ENCODE data around the gene FCN1. TPM values are rescaled to one million over a fixed set of nuclear protein-coding genes. Genes with fewer than 3 reads are reported as not detected.

FCN1 gene
- total RNA-seq, 4 donors from 2014 or later, result 1.3 to 27.0 (median 10.9) TPM

- DNase-seq (ENCODE audit: low spot score) (no peak), ATAC-seq (ENCODE audit: low FRiP score) (no peak)
- TF ChIP-seq, protein P1, sequence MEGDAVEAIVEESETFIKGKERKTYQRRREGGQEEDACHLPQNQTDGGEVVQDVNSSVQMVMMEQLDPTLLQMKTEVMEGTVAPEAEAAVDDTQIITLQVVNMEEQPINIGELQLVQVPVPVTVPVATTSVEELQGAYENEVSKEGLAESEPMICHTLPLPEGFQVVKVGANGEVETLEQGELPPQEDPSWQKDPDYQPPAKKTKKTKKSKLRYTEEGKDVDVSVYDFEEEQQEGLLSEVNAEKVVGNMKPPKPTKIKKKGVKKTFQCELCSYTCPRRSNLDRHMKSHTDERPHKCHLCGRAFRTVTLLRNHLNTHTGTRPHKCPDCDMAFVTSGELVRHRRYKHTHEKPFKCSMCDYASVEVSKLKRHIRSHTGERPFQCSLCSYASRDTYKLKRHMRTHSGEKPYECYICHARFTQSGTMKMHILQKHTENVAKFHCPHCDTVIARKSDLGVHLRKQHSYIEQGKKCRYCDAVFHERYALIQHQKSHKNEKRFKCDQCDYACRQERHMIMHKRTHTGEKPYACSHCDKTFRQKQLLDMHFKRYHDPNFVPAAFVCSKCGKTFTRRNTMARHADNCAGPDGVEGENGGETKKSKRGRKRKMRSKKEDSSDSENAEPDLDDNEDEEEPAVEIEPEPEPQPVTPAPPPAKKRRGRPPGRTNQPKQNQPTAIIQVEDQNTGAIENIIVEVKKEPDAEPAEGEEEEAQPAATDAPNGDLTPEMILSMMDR (IDR thresholded peaks at IDR 0.05), result no peak
Observed at GRCh38 chr9:134884492-134884891, 33.2 kb downstream of the FCN1 start.

GRCh38 chr9:134883040-134883782 lies 34.5 kb downstream of the FCN1 start:
- ATAC-seq (ENCODE audit: low FRiP score) (no peak), DNase-seq (ENCODE audit: low spot score) (no peak)
- TF ChIP-seq, protein P1 (IDR thresholded peaks at IDR 0.05), result no peak

DNA sequence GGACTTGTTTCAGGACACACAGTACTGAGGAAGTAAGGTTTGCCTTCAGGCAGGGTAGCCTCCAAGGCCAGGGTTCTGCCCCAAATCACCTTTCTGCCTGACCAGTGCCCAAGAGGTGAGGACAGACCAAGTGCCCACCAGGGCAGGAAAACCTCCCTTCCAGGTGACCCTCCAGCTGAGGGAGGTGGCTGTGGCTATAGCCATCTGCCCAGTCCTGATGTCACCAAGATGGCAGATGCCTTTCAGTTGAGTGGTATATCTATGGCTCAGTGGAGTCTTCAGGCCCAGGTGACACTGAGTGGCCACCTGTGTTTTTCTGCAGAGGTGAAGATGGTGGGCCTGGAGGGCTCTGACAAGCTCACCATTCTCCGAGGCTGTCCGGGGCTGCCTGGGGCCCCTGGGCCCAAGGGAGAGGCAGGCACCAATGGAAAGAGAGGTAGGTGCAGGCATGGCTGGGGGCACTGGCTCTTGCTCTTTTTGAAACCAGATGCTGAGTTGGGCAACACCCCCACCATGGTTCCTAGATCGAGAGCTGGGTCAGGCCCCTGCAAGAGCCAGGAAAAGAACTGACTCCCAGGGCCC lies 35.4 kb downstream of the FCN1 start:
- TF ChIP-seq, protein P1 (IDR thresholded peaks at IDR 0.05), result no peak
- ATAC-seq (ENCODE audit: low FRiP score) (no peak), DNase-seq (ENCODE audit: low spot score) (no peak)

DNA sequence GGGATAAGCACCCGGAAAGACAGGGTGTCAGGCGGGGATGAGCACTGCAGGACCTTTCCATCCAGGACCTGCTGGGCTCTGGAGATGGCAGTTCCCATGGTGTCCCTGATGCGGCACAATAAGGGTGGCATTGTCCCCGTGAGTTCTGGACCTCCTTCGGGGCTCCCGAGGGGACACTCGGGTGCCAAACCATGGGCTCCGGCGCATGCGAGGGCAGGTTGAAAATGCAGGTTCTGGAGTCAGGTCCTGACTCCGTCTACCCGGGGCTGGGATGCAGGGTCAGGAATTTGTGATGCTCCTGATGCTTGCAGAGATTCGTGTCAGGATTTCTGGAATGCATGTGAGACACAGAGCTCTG lies 36.4 kb downstream of the FCN1 start:
- ATAC-seq (ENCODE audit: low FRiP score) (no peak), DNase-seq (ENCODE audit: low spot score) (no peak)
- TF ChIP-seq, protein P1 (IDR thresholded peaks at IDR 0.05), result no peak

- ATAC-seq (ENCODE audit: low FRiP score) (no peak), DNase-seq (ENCODE audit: low spot score) (no peak)
- TF ChIP-seq, protein P1 (IDR thresholded peaks at IDR 0.05), result no peak
Observed at GRCh38 chr9:134880484-134881312, 37.0 kb downstream of the FCN1 start, which contains the start of gene FCN2. Gene FCN2 (plus strand): TSS chr9:134880810. CDS start chr9:134880822, 12 bp downstream.

DNA sequence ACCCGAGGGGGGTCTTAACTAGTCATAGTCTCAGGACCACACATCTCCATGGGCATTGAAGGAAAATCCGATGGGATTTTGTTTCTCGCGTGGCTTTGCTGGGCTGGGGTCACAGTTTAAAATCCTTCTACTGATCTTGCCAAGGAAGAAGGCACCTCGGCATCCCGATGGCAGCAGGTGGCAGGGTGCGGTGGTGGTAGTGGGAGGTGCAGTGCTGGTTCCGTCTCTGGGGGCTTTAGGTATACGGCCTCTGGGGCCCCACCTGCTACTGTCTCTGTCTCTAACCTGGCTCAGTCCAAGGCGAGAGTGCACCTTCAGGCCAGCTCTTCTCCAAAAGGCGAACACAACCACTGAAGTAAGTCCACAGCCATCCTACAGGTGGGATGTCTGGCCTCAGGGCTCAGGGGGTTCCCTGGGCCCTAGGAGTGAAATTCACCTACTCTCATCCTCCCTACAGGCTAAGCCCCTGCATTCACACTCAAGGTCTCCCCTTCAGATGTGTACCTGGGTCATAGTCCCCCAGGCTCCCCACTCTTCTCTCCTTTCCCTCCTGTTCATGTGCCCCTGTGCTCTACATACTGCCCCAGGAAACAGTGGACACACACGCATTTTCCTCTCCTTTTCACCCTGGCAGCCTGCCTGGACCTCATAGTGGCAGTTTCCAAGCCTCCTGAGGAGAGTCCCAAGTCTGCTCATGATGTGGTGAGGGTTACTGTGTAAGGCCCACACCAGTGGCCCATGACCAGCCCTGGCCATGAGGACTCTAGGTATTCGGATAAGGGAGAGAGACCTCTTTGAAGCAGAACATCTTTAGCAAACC lies 37.8 kb downstream of the FCN1 start:
- DNase-seq (ENCODE audit: low spot score) (no peak), ATAC-seq (ENCODE audit: low FRiP score) (no peak)
- TF ChIP-seq, protein P1 (IDR thresholded peaks at IDR 0.05), result no peak

Measured in omental fat pad (tissue), 4 donors.